NCI-H2171 (cell line): ENCODE results near the gene LZTS2.
A peak's percentile ranks its signal among the peaks of the same experiment; 100 is the strongest.
"Not testable (repeated sequence)": the region's sequence is repeated elsewhere in the genome, so short reads cannot be mapped to it uniquely, and the experiment has no call there.

Experiments used
- DNase-seq: peaks from one replicate; lab custom pipeline; 2025; lab: John Stamatoyannopoulos, UW

The LZTS2 gene

DNA sequence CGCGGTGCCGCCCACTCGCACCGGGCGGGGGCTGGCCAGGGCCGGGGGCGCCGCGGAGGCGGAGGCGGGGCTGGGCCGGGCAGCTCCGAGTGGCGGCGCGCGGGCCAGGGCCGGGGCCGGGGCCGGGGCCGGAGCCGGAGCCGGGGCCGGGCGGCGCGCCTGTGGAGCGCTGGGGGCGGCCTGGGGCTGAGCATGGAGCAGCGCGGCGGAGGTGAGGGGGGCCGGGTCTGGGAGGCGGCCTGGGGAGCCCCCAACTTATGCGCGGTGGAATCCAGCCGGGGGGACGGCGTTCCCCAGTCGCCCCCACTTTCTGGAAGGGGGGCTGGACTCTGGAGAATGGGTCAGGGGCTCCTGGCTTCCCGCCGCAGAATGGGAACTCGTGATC lies at the start of gene LZTS2:
Gene LZTS2, plus strand, starts transcription at position 67 of the 385 bp plus-strand sequence. CDS start 2,731 bp downstream, outside the sequence.
- DNase-seq = no peak

- no peak for DNase-seq
Measured at GRCh38 chr10:100960251-100960650, 39.4 kb upstream of the LZTS2 start.

DNA sequence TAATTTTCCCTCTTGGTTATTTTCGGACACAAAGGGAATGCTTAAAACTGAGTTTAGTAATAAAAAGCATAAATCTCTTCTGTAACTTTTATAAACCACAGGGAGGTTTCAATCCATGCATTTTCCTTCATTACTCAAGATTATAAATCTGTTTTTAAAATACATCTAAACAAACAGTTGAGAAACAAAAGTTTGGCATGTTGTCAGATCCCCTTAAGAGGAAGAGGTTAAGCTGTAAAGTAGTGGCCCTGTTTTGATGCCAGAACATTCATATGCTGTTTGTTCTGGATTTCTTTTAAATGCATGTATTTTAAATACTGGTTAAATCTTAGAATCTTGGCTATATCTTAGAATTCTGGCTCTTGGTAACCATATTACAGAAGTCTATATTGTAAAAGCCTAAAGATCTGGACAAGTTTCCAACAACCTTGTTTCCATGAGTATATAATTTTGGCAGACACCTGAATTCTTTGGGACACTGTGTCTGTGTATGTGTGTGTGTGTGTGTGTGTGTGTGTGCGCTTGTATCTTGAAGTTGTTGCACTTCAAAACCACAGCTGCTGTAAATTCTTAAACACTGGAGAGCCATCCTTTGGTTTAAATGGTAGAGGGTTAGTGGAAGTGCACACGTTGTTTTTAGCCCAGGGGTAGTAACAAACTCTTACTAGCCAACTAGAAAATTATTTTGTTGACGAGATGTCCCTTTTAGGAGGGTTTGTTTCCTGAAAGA lies 37.1 kb upstream of the LZTS2 start:
- no peak for DNase-seq

DNA sequence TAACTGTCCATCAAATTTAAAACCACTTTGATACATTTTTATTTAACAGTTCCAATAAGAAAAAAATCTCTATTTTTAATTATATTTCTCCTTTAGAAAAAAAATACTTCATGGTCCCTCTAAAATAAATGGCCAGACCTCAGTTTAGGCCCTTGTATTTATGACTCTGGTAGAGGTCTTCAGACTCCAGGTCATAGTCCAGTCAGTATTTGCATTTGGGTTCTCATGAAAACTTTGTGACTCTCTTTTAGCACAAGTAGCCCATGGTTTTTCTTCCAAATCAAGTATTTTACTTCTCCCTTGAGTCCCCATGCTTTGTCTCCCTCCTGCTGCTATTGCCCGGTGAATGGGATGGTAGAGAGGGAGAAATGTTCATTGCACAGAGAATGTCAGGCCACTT lies 35.8 kb upstream of the LZTS2 start:
- DNase-seq = no peak

GRCh38 chr10:100965820-100966219 lies 33.8 kb upstream of the LZTS2 start:
- no peak for DNase-seq

GRCh38 chr10:100966887-100967286 lies 32.7 kb upstream of the LZTS2 start:
- DNase-seq = no peak

- DNase-seq = no peak
Measured at GRCh38 chr10:100967332-100967731, 32.3 kb upstream of the LZTS2 start.

- DNase-seq = no peak
Measured at GRCh38 chr10:100968062-100968736, 31.4 kb upstream of the LZTS2 start.

- no peak for DNase-seq
Measured at GRCh38 chr10:100968863-100969186, 30.8 kb upstream of the LZTS2 start.

DNA sequence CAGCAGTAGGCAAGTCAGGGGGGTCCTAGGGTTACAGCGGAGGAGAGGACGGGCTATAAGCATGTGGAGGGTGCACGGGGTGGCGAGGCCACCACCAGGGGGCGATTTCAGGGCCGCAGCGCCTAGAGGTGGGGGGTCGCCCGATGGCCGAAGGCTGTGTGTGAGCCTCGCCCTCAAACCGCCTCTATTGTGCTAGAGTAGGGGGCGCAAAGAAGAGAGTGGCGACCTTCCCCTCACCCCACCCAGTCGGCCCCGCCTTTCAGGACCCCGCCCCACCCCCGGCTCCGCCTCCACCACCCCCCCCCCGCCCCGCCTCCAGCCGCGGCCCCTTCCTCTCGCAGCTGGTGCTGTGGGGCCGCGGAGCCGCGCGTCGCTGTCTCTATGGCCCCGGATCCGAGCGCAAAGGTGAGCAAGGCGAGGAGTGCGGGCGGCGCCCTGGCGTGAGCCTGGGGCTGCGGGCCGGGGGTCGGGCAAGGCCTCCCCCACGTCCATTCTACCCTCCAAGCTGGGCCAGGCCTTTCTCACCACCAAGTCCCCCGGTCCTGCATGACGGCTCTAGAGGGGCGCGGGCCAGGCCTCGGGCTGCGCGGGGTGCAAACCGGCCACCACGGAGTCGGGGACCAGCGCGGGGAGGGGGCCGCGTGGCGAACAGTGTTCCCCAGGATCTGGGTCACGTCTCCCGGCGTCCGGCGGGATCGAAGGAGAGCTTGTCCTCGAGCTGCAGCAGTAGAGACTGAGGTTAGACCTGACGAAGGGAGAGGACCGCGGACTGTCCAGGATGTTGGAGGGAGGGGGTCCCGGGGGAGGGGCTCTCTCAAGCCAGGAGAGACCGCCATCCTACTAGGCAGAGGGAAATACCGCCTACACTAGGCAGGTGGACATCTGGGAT lies 30.2 kb upstream of the LZTS2 start, which contains the start of gene SEMA4G:
Gene SEMA4G, plus strand, starts transcription at position 318 of the 889 bp plus-strand sequence. CDS start 3,409 bp downstream, outside the sequence.
- DNase-seq = peak; percentile 11

- no peak for DNase-seq
Measured at GRCh38 chr10:100970076-100970913, 29.3 kb upstream of the LZTS2 start.

DNA sequence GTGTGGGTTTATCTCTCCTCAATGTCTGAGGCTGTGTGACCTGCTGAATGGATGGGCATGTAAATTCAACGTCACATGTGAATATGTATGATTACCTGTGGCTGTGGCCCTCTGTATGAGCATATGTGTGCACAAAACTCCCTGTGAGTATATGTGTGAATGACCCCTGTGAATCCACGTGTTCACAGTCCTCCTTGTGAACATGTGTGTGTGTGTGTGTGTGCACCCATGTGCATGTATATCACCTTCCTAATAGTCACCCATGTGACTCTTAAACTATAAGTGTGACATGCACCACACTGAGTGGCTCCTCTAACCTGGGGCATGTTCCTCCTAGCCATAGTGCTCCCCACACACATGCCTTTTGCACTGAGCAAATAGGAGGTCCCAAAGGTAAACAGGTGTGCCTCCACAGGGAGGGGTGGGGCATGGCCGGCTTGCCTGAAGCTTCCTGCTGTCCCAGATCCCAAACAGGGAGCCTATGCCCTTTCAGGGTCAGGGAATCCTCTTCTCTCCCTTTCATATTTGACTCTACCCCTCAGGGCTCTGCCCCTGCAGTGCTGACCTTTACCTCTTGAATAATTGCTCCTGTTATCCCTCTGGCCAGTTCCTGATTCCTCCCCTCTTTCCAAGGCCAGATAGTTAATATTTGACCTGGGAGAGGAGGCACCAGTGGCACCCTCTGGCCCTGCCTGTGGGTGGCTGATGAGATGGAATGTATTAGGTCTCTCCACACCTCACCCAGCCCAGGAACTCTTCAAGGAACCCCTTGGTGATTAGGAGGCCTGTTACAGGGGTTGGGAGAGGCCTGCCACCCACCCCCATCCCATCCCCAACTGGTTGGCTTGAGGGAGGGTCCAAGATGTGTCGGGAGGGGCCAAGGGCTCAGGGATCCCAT lies 28.4 kb upstream of the LZTS2 start:
- no peak for DNase-seq

DNA sequence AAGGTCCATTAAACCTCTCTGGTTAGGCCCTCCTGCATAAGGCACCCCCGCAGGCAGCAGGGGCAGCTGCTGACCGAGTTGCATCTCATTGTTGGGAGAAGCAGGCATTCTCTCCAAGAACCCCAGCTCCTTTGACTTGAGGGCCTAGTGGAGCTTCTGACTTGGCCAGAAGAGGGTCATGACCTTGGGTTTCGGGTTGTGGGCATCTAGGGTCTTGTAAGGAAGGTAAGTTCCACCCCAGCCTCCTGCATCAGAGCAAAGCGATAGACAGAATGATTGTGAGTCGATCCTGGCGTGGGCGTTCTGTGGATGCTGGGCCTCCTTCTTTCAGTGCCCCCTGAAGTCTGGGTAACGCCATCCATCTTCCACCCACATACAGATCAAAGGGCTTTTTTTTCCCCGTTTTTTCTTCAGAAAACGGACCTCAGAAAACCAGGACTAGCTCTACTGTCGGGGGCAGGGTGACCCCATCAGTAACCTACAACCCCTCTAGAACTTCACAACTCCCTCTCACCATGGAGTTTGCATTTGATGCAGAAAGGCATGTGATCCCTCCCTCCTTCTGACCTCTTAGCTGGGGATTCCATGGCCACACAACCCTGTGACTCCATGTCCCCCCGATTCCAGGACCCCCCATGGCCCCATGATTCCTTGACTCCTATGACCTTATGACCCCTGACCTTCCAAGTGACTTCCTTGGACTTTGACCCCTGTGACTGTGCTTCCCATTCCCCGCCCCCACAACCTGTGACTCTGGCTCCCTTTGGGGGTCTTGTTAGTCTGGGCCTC lies 27.3 kb upstream of the LZTS2 start:
- DNase-seq = no peak

- no peak for DNase-seq
Measured at GRCh38 chr10:100972904-100973535, 26.6 kb upstream of the LZTS2 start.

DNA sequence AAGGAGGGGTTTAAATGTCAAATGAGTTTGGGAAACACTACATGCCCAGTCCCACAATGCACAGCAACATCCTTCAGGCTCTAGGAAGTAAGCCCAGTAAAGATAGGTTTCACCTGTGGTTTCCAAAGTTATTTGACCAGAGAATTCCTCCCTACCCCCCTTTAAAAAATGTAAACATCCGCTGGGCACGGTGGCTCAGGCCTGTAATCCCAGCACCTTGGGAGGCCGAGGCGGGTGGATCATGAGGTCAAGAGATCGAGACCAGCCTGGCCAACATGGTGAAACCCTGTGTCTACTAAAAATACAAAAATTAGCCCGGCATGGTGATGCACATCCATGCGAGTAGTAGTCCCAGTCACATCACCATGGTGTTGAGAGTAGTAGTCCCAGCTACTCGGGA lies 24.2 kb upstream of the LZTS2 start:
- not testable (repeated sequence) for DNase-seq

DNA sequence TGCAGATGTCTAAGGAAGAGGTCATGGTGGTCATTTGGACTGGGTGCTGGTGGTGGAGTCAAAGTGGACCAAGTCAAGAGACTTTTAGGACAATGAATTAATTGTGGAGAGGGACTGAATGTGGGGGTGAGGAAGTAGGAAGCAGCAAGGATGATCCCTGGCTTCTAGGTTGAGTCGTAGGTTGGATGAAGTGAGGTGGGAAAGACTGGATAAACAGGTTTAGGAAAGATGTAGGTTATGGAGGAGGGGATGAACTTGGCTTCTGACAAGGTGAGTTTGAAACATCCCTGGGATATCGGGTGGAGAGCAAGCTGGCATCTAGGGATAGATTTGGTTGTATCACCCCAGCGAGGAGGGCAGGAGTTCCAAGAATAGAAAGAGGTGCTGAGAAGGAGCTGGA lies 22.7 kb upstream of the LZTS2 start:
- no peak for DNase-seq

DNA sequence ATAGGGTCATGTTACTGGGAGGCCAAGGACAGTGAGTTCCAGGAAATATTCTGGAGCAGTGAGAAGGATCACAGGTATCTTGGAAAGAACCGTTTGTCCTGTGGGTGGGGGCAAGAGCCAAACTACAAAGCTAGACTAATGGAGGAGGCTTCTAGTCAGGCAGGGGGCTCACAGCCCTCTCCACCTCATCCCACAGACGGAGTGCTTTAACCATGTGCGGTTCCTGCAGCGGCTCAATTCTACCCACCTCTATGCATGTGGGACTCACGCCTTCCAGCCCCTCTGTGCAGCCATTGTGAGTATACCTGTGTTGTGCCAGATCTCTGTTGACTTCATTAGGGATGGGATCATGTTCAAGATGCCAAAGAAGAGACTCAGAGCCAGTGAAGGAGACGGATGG lies 22.2 kb upstream of the LZTS2 start:
- no peak for DNase-seq

DNA sequence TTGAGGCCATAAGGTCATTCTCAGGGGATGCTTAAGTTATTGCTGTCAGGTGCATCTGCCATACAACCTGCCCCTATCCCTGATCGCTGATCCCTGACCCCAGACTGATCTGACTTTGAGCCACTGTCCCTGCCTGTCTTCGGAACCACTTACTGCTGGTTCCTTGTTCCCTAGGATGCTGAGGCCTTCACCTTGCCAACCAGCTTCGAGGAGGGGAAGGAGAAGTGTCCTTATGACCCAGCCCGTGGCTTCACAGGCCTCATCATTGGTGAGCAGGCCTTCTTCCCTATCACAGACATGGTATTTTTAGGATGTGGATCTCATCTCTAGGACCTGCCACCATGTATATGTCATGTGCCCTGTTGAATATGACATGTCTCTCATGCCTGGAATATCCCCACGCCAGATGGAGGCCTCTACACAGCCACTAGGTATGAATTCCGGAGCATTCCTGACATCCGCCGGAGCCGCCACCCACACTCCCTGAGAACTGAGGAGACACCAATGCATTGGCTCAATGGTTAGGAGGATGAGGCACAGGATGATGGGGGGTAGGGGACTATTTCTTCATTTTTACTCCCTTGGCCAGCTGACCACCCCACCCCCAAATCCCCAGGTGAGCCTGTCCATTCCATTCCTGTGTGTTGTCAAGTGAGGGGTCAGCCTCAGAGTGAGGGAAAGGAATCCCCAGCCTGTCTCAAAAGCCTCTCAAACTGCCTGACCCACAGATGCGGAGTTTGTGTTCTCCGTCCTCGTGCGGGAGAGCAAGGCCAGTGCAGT lies 21.3 kb upstream of the LZTS2 start:
- DNase-seq = no peak

- DNase-seq = no peak
Measured at GRCh38 chr10:100978901-100979195, 20.8 kb upstream of the LZTS2 start.
